Tibial nerve (tissue), 4 donors: ENCODE measurements around the gene TTLL8.

ENCODE experiments used
- CTCF ChIP-seq, 5 experiments: fragments of 200-600 bp in 3 of 5; fragments of 450-650 bp in 2 of 5; sonication (generic) in 3 of 5; IDR thresholded peaks; one replicate each; pipeline ENCODE4 v1.5.1; 2016 to 2019; ENCODE audit warnings: antibody characterized with exemption in 5 of 5, mild to moderate bottlenecking in 3 of 5, moderate library complexity in 2 of 5
- EP300 ChIP-seq, 2 donors: sonication (generic); formaldehyde crosslinking; IDR thresholded peaks; one replicate each; pipeline ENCODE4 v1.6.1; 2017; ENCODE audit warnings: antibody characterized with exemption in 2 of 2, mild to moderate bottlenecking in 1 of 2
- POLR2A ChIP-seq, 2 donors: fragments of 450-650 bp; IDR thresholded peaks; one replicate each; pipeline ENCODE4 v1.6.1; 2017; ENCODE audit warnings: antibody characterized with exemption in 2 of 2, mild to moderate bottlenecking in 2 of 2, moderate library complexity in 2 of 2

GRCh38 chr22:49991167-49991566, 66.9 kb downstream of the TTLL8 start:
- no peak for TF ChIP-seq CTCF (IDR thresholded peaks at IDR 0.05)
- no peak for TF ChIP-seq POLR2A (IDR thresholded peaks at IDR 0.05)
- no peak for TF ChIP-seq EP300 (IDR thresholded peaks at IDR 0.05)
